Measurements from ENCODE around the gene ARX. TPM values are rescaled to one million over a fixed set of nuclear protein-coding genes. Genes with fewer than 3 reads are reported as not detected.

Gene ARX
- total RNA-seq, 4 donors from 2014 or later = not detected

GRCh38 chrX:24996096-24996709 lies 19.6 kb downstream of the ARX start:
- TF ChIP-seq CTCF (IDR thresholded peaks at IDR 0.05; ENCODE audit: low read depth) = no peak

- TF ChIP-seq CTCF (IDR thresholded peaks at IDR 0.05; ENCODE audit: low read depth) = no peak
Observed at GRCh38 chrX:24993879-24994278, 21.9 kb downstream of the ARX start.

GRCh38 chrX:24990535-24990934 lies 25.2 kb downstream of the ARX start:
- TF ChIP-seq CTCF (IDR thresholded peaks at IDR 0.05; ENCODE audit: low read depth) = no peak

- TF ChIP-seq CTCF (IDR thresholded peaks at IDR 0.05; ENCODE audit: low read depth) = no peak
Observed at GRCh38 chrX:24988314-24988713, 27.5 kb downstream of the ARX start.

GRCh38 chrX:24987731-24988130 lies 28.0 kb downstream of the ARX start:
- no peak for TF ChIP-seq CTCF (IDR thresholded peaks at IDR 0.05; ENCODE audit: low read depth)

- no peak for TF ChIP-seq CTCF (IDR thresholded peaks at IDR 0.05; ENCODE audit: low read depth)
Observed at GRCh38 chrX:24985120-24985519, 30.6 kb downstream of the ARX start.

- TF ChIP-seq CTCF (IDR thresholded peaks at IDR 0.05; ENCODE audit: low read depth) = no peak
Observed at GRCh38 chrX:24983931-24984330, 31.8 kb downstream of the ARX start.

Data from subcutaneous adipose tissue (tissue), 4 donors.